Activated CD8-positive, alpha-beta T cell treated with anti-CD3 and anti-CD28 coated beads for 36 hours (primary cell): ENCODE results near the gene IL17RA. TPM values are rescaled to one million over a fixed set of nuclear protein-coding genes. Genes with fewer than 3 reads are reported as not detected.
"Not testable (repeated sequence)": the region's sequence is repeated elsewhere in the genome, so short reads cannot be mapped to it uniquely, and the experiment has no call there.

Experiments
- ATAC-seq: fragments of 200-7000 bp; cut with Tn5 transposase; one replicate; pipeline ENCODE4 v1.10.0; 2021; ENCODE audit warnings: mild to moderate bottlenecking, moderate library complexity
- CTCF ChIA-PET: fragments of 350-600 bp; sonication (Branson Sonifier 250); formaldehyde crosslinking; loops from one replicate; lab custom pipeline; 2021; ENCODE audit warnings: antibody characterized with exemption; lab: Charles Lee
- POLR2A ChIA-PET: fragments of 350-600 bp; sonication (Branson Sonifier 250); formaldehyde crosslinking; loops from one replicate; lab custom pipeline; 2021; ENCODE audit warnings: antibody characterized with exemption; lab: Charles Lee
- DNase-seq: peaks from one replicate; pipeline ENCODE4 v3.0.0-alpha.2; 2020
- H3K27ac Mint-ChIP-seq: one replicate; pipeline ENCODE4 v1.8.0; 2021; ENCODE audit warnings: mild to moderate bottlenecking, mixed read lengths
- H3K27me3 Mint-ChIP-seq: one replicate; pipeline ENCODE4 v1.8.0; 2021; ENCODE audit warnings: mixed read lengths
- H3K36me3 Mint-ChIP-seq: one replicate; pipeline ENCODE4 v1.8.0; 2021; ENCODE audit warnings: low read depth, mixed read lengths
- H3K4me1 Mint-ChIP-seq: one replicate; pipeline ENCODE4 v1.8.0; 2021; ENCODE audit warnings: low read depth, mixed read lengths
- H3K4me3 Mint-ChIP-seq: one replicate; pipeline ENCODE4 v1.8.0; 2021; ENCODE audit warnings: mild to moderate bottlenecking, moderate library complexity, mixed read lengths
- H3K9me3 Mint-ChIP-seq: one replicate; pipeline ENCODE4 v1.8.0; 2021; ENCODE audit warnings: mixed read lengths
- CTCF ChIP-seq: fragments of 200-600 bp; IDR thresholded peaks from one replicate; pipeline ENCODE4 v1.8.0; 2022; ENCODE audit warnings: antibody characterized with exemption, mild to moderate bottlenecking
- intact Hi-C: fragments of 100-400 bp; cut with micrococcal nuclease; formaldehyde crosslinking; loops from one replicate; pipeline ENCODE4 v1.10.0; 2022
- total RNA-seq, 2 experiments: library from RNA; stranded (reverse); gene quantifications; one replicate each; pipeline ENCODE4 v1.2.3, GENCODE V29; 2021

Gene IL17RA, protein sequence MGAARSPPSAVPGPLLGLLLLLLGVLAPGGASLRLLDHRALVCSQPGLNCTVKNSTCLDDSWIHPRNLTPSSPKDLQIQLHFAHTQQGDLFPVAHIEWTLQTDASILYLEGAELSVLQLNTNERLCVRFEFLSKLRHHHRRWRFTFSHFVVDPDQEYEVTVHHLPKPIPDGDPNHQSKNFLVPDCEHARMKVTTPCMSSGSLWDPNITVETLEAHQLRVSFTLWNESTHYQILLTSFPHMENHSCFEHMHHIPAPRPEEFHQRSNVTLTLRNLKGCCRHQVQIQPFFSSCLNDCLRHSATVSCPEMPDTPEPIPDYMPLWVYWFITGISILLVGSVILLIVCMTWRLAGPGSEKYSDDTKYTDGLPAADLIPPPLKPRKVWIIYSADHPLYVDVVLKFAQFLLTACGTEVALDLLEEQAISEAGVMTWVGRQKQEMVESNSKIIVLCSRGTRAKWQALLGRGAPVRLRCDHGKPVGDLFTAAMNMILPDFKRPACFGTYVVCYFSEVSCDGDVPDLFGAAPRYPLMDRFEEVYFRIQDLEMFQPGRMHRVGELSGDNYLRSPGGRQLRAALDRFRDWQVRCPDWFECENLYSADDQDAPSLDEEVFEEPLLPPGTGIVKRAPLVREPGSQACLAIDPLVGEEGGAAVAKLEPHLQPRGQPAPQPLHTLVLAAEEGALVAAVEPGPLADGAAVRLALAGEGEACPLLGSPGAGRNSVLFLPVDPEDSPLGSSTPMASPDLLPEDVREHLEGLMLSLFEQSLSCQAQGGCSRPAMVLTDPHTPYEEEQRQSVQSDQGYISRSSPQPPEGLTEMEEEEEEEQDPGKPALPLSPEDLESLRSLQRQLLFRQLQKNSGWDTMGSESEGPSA
- 10 to 100 TPM; 14.0 to 14.2 TPM for total RNA-seq

GRCh38 chr22:17084554-17085276 is at the start of gene IL17RA:
Gene IL17RA, plus strand, starts transcription at chr22:17085000. Its CDS starts 92 bp downstream, at chr22:17085092.
- H3K36me3 Mint-ChIP-seq, result peaks cover 4% of the 10 kb centered on the region
- H3K27me3 Mint-ChIP-seq, result no peaks in the 10 kb centered on the region
- DNase-seq (peak; percentile 94), ATAC-seq (peak; percentile 98)
- TF ChIP-seq CTCF, result no peak
- peaks cover 45% of the 10 kb centered on the region for H3K4me1 Mint-ChIP-seq
- ChIA-PET POLR2A (interaction anchor here (1.2 to 1.9 kb wide), 3 partner anchors 9 to 87 kb away, joined by 3 to 6 read pairs (median 5); no protein-coding TSS in a partner anchor), CTCF (interaction anchor here (0.7 to 3.3 kb wide), 3 partner anchors 10 to 87 kb away, joined by 3 to 14 read pairs (median 11); no protein-coding TSS in a partner anchor)
- no peaks in the 10 kb centered on the region for H3K9me3 Mint-ChIP-seq
- H3K4me3 Mint-ChIP-seq, result peak within 1 kb of the TSS; percentile 81
- H3K27ac Mint-ChIP-seq, result peak within 1 kb of the TSS; percentile 85
- intact Hi-C loops, result loop anchor here (5.0 kb wide), 1 partner anchor 73 kb away; the partner anchor contains the start of gene HDHD5

GRCh38 chr22:17035246-17035645 is 49.6 kb upstream of the IL17RA start:
- H3K4me3 Mint-ChIP-seq, result no peak overlapping the region
- POLR2A ChIA-PET, result no interaction called here
- no peaks in the 10 kb centered on the region for H3K36me3 Mint-ChIP-seq
- H3K4me1 Mint-ChIP-seq, result peaks cover 8% of the 10 kb centered on the region
- TF ChIP-seq CTCF, result no peak
- CTCF ChIA-PET, result interaction anchor here (1.3 kb wide), 1 partner anchor 23 kb away, joined by 3 read pairs; no protein-coding TSS in a partner anchor
- ATAC-seq (no peak), DNase-seq (no peak)
- H3K9me3 Mint-ChIP-seq, result no peaks in the 10 kb centered on the region
- intact Hi-C loops, result no loop called here
- H3K27me3 Mint-ChIP-seq, result peaks cover 18% of the 10 kb centered on the region
- no peak overlapping the region for H3K27ac Mint-ChIP-seq

DNA sequence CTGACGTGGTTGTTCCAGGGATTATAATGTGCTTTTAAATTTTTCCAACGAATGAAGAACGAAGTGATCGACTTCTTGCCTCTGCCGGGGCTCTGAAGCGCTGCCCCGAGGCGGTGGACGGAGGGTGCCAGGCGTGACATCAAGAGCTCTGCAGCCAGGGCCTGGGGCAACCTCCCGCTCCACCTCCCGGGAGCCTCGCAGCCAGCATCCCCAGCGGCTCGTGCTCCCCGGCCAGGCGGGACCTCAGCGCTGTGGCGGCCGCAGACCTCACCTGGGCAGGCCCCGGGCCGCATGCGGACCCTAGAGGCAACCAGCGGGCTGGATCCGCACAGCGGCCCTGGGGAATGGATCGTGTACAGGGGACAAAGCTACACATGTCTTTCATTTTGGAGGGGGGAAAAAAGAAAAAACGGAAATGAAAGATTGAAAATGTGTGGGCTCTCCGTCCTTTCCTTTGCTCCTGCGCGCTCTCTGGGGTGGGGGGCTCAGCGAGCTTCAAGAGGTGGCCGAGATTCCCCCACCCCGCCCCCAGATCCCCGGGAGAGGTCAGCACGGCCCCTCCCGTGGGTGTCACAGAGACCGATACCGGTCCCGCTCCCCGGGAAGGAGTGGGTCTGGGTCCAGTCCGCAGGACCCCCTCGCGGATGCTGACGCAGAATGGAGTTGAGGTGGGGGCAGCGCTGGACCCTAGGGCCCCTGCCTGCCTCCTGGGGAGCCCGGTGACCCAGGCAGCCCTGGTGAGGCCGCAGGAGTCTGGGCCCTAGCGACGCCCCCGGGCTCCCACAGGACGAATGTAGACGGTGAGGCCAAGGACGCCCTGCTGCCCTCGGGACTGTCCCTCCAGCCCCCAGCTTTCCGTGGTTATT is 48.6 kb upstream of the IL17RA start:
- H3K36me3 Mint-ChIP-seq, DNase-seq, ATAC-seq, CTCF ChIA-PET, H3K27ac Mint-ChIP-seq, H3K9me3 Mint-ChIP-seq, intact Hi-C loops, H3K4me1 Mint-ChIP-seq, POLR2A ChIA-PET: not testable (repeated sequence)
- Mint-ChIP-seq H3K4me3 (peak overlapping the region; percentile 43), H3K27me3 (peaks cover 18% of the 10 kb centered on the region)

GRCh38 chr22:17036842-17037711 is 47.7 kb upstream of the IL17RA start:
- H3K9me3 Mint-ChIP-seq, POLR2A ChIA-PET, H3K4me1 Mint-ChIP-seq, DNase-seq, intact Hi-C loops, H3K36me3 Mint-ChIP-seq, H3K27ac Mint-ChIP-seq, CTCF ChIA-PET: not testable (repeated sequence)
- peak; percentile 90 for ATAC-seq
- peaks cover 17% of the 10 kb centered on the region for H3K27me3 Mint-ChIP-seq
- H3K4me3 Mint-ChIP-seq, result peak overlapping the region; percentile 60
